Peyer's patch (tissue), 4 donors: ENCODE measurements around the gene SLC26A3.

Experiments
- CTCF ChIP-seq, 6 experiments: fragments of 450-650 bp in 4 of 6; fragments of 200-600 bp in 2 of 6; sonication (generic) in 1 of 6; IDR thresholded peaks; one replicate each; pipeline ENCODE4 v1.5.1; 2017 to 2019; ENCODE audit warnings: antibody characterized with exemption in 6 of 6, mild to moderate bottlenecking in 3 of 6, moderate library complexity in 1 of 6
- POLR2A ChIP-seq, 2 donors: fragments of 450-650 bp; IDR thresholded peaks; one replicate each; pipeline ENCODE4 v1.5.1; 2017; ENCODE audit warnings: antibody characterized with exemption in 2 of 2, mild to moderate bottlenecking in 2 of 2, moderate library complexity in 2 of 2

GRCh38 chr7:107773027-107773426 is 30.0 kb downstream of the SLC26A3 start:
- TF ChIP-seq CTCF (IDR thresholded peaks at IDR 0.05) (no peak), POLR2A (IDR thresholded peaks at IDR 0.05) (no peak)
